Endothelial cell of umbilical vein (primary cell): ENCODE data around the gene TMEM87B.
"Not testable (repeated sequence)": the region's sequence is repeated elsewhere in the genome, so short reads cannot be mapped to it uniquely, and the experiment has no call there.

Source experiments
- CTCF ChIP-seq, 2 donors: IDR thresholded peaks; 1 replicate in 1 of 2; 2 replicates in 1 of 2; pipeline ENCODE4 v1.5.1; 2011; ENCODE audit warnings: low read length in 2 of 2, mild to moderate bottlenecking in 2 of 2, moderate library complexity in 2 of 2, control low read depth in 1 of 2, inconsistent platforms in 1 of 2, low read depth in 1 of 2; ENCODE audit not compliant: insufficient read depth in 1 of 2; ENCODE audit errors: extremely low read depth in 1 of 2
- EZH2 ChIP-seq: IDR thresholded peaks from 2 replicates; pipeline ENCODE4 v1.6.1; 2012; ENCODE audit warnings: borderline replicate concordance, low read depth, mild to moderate bottlenecking, moderate library complexity, low read length, inconsistent platforms; ENCODE audit not compliant: severe bottlenecking
- MAX ChIP-seq: IDR thresholded peaks from 2 replicates; pipeline ENCODE4 v1.6.1; 2011; ENCODE audit not compliant: insufficient read depth, insufficient read length
- MYC ChIP-seq: IDR thresholded peaks from one replicate; pipeline ENCODE4 v1.6.1; 2011; ENCODE audit warnings: mild to moderate bottlenecking, low read depth, low read length

- TF ChIP-seq MAX; CTCF (IDR thresholded peaks at IDR 0.05; ENCODE audit: extremely low read depth in 1 of 2, insufficient read depth in 1 of 2, low read depth in 1 of 2, low read length in 2 of 2); EZH2; MYC: not testable (repeated sequence)
These were observed 84.7 kb downstream of the TMEM87B start for GRCh38 chr2:112139661-112140204.
